ENCODE data around the gene NSMCE1. TPM values are rescaled to one million over a fixed set of nuclear protein-coding genes. Genes with fewer than 3 reads are reported as not detected.

The NSMCE1 gene
- total RNA-seq, 4 donors from 2014 or later, result 20.9 to 41.3 (median 30.6) TPM

DNA sequence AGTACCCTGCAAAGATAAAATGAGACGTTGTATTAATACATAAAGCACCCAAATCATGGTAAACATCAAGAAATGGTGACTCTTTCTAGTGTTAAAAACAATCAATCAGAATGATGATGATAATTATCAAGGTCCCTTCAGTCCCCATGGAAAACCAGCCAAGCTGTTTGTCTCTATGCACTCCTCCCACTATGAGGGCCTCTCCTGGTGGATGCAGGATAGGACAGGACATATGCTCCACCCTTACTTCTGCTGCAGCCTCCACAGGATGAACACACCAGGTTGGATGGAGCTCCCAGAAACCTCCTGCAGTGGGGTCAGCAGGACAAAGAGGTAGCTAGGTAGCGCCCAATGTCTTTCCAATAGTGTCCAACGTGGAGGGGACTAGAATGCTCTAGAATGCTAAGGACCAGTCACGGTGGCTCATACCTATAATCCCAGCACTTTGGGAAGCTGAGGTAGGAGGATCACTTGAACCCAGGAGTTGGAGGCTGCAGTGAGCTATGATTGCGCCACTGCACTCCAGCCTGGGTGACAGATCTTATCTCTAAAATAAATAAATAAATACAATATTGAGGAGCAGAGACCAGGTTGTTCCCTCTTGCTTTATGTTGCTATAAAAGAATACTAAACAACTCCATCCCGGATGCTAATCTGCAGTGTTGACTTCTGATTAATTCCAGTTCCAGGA is 75.1 kb downstream of the NSMCE1 start:
- Histone ChIP-seq H3K9me3 (no peaks in the 10 kb centered on the region), H3K27me3 (no peaks in the 10 kb centered on the region), H3K36me3 (no peaks in the 10 kb centered on the region), H3K4me1 (peaks cover 0 to 8% (median 0%) of the 10 kb centered on the region in 4 donors), H3K27ac (no peak overlapping the region), H3K4me3 (no peak overlapping the region)
- TF ChIP-seq, protein P1, sequence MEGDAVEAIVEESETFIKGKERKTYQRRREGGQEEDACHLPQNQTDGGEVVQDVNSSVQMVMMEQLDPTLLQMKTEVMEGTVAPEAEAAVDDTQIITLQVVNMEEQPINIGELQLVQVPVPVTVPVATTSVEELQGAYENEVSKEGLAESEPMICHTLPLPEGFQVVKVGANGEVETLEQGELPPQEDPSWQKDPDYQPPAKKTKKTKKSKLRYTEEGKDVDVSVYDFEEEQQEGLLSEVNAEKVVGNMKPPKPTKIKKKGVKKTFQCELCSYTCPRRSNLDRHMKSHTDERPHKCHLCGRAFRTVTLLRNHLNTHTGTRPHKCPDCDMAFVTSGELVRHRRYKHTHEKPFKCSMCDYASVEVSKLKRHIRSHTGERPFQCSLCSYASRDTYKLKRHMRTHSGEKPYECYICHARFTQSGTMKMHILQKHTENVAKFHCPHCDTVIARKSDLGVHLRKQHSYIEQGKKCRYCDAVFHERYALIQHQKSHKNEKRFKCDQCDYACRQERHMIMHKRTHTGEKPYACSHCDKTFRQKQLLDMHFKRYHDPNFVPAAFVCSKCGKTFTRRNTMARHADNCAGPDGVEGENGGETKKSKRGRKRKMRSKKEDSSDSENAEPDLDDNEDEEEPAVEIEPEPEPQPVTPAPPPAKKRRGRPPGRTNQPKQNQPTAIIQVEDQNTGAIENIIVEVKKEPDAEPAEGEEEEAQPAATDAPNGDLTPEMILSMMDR (IDR thresholded peaks at IDR 0.05), result peak in 3 of 6 experiments; percentile 19 to 20 (median 20)
- TF ChIP-seq POLR2A (IDR thresholded peaks at IDR 0.05), result no peak
- DNase-seq, result no peak

DNA sequence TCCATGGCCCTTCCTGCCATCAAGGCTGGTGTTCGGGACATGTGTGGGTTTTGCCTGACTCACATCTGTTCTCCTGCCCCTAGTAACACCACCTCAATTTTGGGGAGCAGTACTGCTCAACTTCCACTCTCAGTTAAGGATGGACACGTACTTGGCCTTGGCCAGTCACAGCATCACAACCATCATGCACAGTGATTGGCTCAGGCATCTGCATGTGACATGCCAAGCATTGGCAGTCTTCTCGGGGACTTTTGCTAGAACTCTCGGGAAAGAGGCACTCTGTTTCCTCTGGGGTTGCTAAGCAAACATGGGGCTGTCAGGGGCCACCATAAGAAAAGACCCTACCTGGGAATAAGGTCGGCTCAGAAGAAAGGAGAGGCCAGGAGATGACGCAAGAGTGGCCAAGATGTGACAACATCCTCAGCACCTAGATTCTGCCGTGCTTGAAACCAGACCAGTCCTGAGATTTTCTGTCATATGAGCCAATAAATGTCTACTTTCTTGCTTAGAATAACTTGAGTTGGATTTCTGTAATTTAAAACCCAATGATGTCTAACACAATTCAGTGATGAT is 77.1 kb downstream of the NSMCE1 start:
- DNase-seq, result no peak
- Histone ChIP-seq H3K4me1 (peaks cover 0 to 8% (median 0%) of the 10 kb centered on the region in 4 donors), H3K9me3 (no peaks in the 10 kb centered on the region), H3K27ac (no peak overlapping the region), H3K4me3 (no peak overlapping the region), H3K27me3 (no peaks in the 10 kb centered on the region), H3K36me3 (no peaks in the 10 kb centered on the region)
- TF ChIP-seq, protein P1 (IDR thresholded peaks at IDR 0.05), result no peak
- no peak for TF ChIP-seq POLR2A (IDR thresholded peaks at IDR 0.05)

DNA sequence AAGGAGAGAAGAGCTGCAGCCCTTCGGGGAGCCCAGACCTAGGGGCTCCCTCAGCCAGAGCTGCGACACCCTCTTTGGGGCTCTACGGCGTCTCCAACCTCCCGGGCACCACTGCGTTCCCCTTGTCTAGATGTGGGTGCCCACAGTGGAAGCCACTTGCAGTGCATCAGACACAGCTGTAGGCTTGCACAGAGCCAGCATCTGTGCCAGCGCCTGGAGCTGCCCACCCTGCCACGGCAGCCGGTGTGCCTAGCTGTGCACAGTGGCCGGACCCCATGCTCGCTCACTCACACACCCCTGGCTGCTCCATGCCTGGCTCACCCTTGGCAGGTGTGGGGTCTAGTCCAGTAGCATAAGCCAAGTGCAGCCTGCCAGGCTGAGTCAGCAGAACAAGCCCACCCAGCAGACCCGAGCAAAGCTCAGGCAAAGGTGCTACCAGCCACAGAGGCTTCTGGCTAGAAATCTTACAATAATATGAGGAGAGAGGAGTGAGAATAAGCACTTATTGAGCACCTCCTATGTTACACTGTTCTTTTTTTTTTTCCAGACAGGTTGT is 78.2 kb downstream of the NSMCE1 start:
- no peaks in the 10 kb centered on the region for H3K27me3 ChIP-seq
- no peak overlapping the region for H3K27ac ChIP-seq
- no peaks in the 10 kb centered on the region for H3K9me3 ChIP-seq
- H3K36me3 ChIP-seq, result no peaks in the 10 kb centered on the region
- DNase-seq, result no peak
- H3K4me1 ChIP-seq, result no peaks in the 10 kb centered on the region
- no peak for TF ChIP-seq POLR2A (IDR thresholded peaks at IDR 0.05)
- TF ChIP-seq, protein P1 (IDR thresholded peaks at IDR 0.05), result no peak
- H3K4me3 ChIP-seq, result no peak overlapping the region

DNA sequence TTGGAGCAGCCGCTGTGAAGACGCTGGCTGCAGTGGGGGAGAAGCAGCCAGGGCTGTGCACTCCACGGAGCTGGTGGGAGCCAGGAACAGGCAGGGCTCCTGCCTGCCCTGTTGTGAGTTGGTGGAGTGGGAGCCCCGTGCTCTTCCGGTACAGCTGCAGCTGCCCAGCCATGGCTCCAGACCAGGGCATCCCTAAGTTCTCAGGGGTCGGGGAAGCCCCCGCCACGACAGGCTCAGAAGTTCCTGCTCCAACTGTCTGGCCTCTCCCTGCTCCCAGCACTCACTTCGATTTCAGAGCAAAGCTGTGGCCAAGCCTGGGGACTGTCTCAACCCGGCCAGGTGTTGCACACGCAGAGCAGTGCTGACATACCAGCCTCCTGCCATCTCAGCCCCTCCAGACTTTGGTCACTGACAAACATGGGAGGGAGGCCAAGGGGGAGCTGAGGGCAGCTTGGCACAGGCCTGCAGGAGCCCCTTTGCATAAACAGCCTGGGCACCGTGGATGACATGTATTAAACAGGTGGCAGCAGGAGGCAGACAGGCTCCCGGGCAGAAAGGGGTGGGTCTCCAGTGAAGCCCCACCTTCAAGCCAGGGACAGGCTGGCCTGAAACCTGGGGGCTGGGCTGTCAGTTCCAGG is 79.1 kb downstream of the NSMCE1 start:
- TF ChIP-seq, protein P1 (IDR thresholded peaks at IDR 0.05), result no peak
- no peak for TF ChIP-seq POLR2A (IDR thresholded peaks at IDR 0.05)
- Histone ChIP-seq H3K4me1 (no peaks in the 10 kb centered on the region), H3K27ac (no peak overlapping the region), H3K27me3 (no peaks in the 10 kb centered on the region), H3K9me3 (no peaks in the 10 kb centered on the region), H3K36me3 (no peaks in the 10 kb centered on the region), H3K4me3 (no peak overlapping the region)
- DNase-seq, result peak in 1 of 3 donors; percentile 50

DNA sequence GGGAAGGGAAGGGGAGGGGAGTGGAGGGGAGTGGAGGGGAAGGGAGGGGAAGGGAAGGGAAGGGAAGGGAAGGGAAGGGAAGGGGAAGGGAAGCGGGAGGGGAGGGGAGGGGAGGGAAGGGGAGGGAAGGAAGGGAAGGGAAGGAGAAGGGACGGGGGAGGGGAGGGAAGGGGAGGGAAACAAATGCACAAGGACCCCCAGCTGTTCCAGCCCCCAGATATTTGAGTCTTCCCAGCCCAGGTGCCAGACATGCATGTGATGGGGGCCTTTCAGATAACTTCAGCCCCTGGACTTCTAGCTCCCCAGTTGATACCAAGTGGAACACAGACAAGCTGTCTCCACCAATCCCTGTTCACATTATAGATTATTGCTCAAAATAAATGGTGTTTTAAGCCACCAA is 79.9 kb downstream of the NSMCE1 start:
- no peak for TF ChIP-seq POLR2A (IDR thresholded peaks at IDR 0.05)
- TF ChIP-seq, protein P1 (IDR thresholded peaks at IDR 0.05), result no peak
- H3K9me3 ChIP-seq, result no peaks in the 10 kb centered on the region
- H3K4me1 ChIP-seq, result no peaks in the 10 kb centered on the region
- H3K27me3 ChIP-seq, result no peaks in the 10 kb centered on the region
- H3K27ac ChIP-seq, result no peak overlapping the region
- H3K4me3 ChIP-seq, result no peak overlapping the region
- H3K36me3 ChIP-seq, result no peaks in the 10 kb centered on the region
- DNase-seq, result no peak
